H1 (cell line): ENCODE data around the gene TTC34. TPM values are rescaled to one million over a fixed set of nuclear protein-coding genes. Genes with fewer than 3 reads are reported as not detected.

ENCODE experiments used
- ASH2L ChIP-seq: fragments of 200-600, 300-600 bp; sonication (generic); IDR thresholded peaks from one replicate; pipeline ENCODE4 v1.7.1; 2017; ENCODE audit warnings: low read length
- ATF3 ChIP-seq: IDR thresholded peaks from 2 replicates; pipeline ENCODE4 v1.6.1; 2011; ENCODE audit warnings: low read depth, mild to moderate bottlenecking, low read length; ENCODE audit not compliant: insufficient read depth
- CBX5 ChIP-seq: fragments of 300-800, 300-1000 bp; sonication (generic); IDR thresholded peaks from 2 replicates; pipeline ENCODE4 v1.7.1; 2016; ENCODE audit warnings: antibody characterized with exemption, low read length, low read depth
- CBX8 ChIP-seq: fragments of 300-800, 300-1000 bp; sonication (generic); IDR thresholded peaks from 2 replicates; pipeline ENCODE4 v1.7.1; 2016; ENCODE audit warnings: low read depth, low read length, borderline replicate concordance
- CHD7 ChIP-seq: fragments of 300-600 bp; sonication (generic); IDR thresholded peaks from 2 replicates; pipeline ENCODE4 v1.7.1; 2012; ENCODE audit warnings: low read length, moderate library complexity, mild to moderate bottlenecking, inconsistent platforms; ENCODE audit not compliant: insufficient replicate concordance
- GTF2F1 ChIP-seq: IDR thresholded peaks from 2 replicates; pipeline ENCODE4 v1.6.1; 2012; ENCODE audit warnings: low read depth, low read length, improper control_type of control experiment, borderline replicate concordance
- KDM4A ChIP-seq: IDR thresholded peaks from one replicate; pipeline ENCODE4 v1.7.1; 2012; ENCODE audit warnings: low read depth, mild to moderate bottlenecking, moderate library complexity, low read length, inconsistent platforms; ENCODE audit not compliant: severe bottlenecking
- NANOG ChIP-seq: IDR thresholded peaks from 2 replicates; pipeline ENCODE4 v1.6.1; 2011; ENCODE audit warnings: low read length, low read depth, mild to moderate bottlenecking, inconsistent platforms; ENCODE audit not compliant: insufficient read depth, poor library complexity, severe bottlenecking
- SIX5 ChIP-seq: IDR thresholded peaks from 2 replicates; pipeline ENCODE4 v1.6.1; 2011; ENCODE audit warnings: mild to moderate bottlenecking, low read depth, low read length
- SP1 ChIP-seq: IDR thresholded peaks from 2 replicates; pipeline ENCODE4 v1.6.1; 2011; ENCODE audit warnings: low read depth, low read length
- TEAD4 ChIP-seq: IDR thresholded peaks from 2 replicates; pipeline ENCODE4 v1.6.1; 2012; ENCODE audit warnings: low read depth, low read length, inconsistent platforms, mixed read lengths
- polyA plus RNA-seq, 7 experiments: library from polyadenylated mRNA; depleted of rRNA in 3 of 7; stranded (reverse) in 5 of 7; unstranded in 2 of 7; fragments of >200 nt in 5 of 7; fragments of 200-250 nt in 2 of 7; gene quantifications; 1 replicate in 5 of 7; 2 replicates in 1 of 7; 4 replicates in 1 of 7; pipeline versions ENCODE4 v1.2.1 to v1.2.3, GENCODE V29; 2011 to 2013; ENCODE audit warnings: missing spikeins in 2 of 7, mixed read lengths in 2 of 7
- total RNA-seq: library from RNA; stranded (reverse); fragmentation: NEBNext Ultra II Directional; extraction: Animal tissue kit (Norgen Biotek cat#: 25700); gene quantifications from 2 replicates; pipeline ENCODE4 v1.2.1, GENCODE V29; 2021

Gene TTC34
- total and polyA plus RNA-seq, 2 of the 8 experiments (the other 6 are each of a cell fraction or from before 2014, with no cell fraction given) = 0.23 to 0.50 TPM

DNA sequence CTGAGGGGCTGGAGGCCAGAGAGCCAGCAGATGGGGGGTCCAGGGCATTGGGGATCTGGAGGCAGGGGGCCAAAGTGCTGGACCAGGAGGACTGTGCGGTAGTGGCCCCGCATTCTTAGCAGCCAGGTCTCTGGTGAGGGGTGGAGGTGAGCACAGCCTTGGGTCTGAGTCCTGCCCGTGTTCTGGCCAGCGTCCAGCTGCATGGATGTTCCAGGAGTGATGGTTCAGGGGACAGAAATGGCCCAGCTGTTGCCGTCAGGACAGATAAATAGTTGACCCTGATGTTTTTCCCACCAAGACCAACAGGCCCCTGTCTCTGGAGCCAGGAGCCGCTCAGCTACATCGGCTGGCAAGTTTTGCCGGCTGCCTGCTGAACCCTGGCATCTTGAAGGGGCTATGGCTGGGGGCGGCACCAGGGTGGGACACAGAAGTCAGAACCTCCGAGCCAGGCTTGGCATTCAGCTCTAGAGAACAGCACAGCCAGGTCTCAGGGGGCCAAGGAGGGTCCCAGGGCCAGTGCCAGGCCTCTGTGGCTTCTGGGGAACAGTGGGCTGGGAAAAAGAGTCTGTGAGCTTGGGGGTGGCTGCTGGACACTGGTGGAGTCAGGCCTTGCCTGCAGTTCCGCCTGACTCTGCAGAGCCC lies 19.4 kb upstream of the TTC34 start (continued):
- TF ChIP-seq CHD7 = no peak
- TF ChIP-seq SIX5 = no peak
- TF ChIP-seq GTF2F1 = no peak
- TF ChIP-seq SP1 = no peak
- no peak for TF ChIP-seq CBX8
- no peak for TF ChIP-seq NANOG
- TF ChIP-seq ASH2L = no peak
- no peak for TF ChIP-seq KDM4A
- no peak for TF ChIP-seq CBX5
- TF ChIP-seq TEAD4 = no peak
- TF ChIP-seq ATF3 = no peak
